Measurements from ENCODE around the gene ITPRIP. TPM values are rescaled to one million over a fixed set of nuclear protein-coding genes. Genes with fewer than 3 reads are reported as not detected.

The ITPRIP gene
- total RNA-seq, 1 donor from 2014 or later = 14.7 TPM

Other genes starting within 250 kb of the ITPRIP start
- gene SFR1, start 216.3 kb downstream of the ITPRIP start, total RNA-seq (ENCODE audit: insufficient read depth, low replicate concordance) = 22.9 TPM
- 1.7 TPM for gene CFAP43, start 106.1 kb downstream of the ITPRIP start, total RNA-seq (ENCODE audit: insufficient read depth, low replicate concordance)
- gene GSTO1, start 83.6 kb downstream of the ITPRIP start, total RNA-seq (ENCODE audit: insufficient read depth, low replicate concordance) = 58.5 TPM
- gene GSTO2, start 69.3 kb downstream of the ITPRIP start, total RNA-seq (ENCODE audit: insufficient read depth, low replicate concordance) = 1.2 TPM
- gene CFAP58, start 15.4 kb upstream of the ITPRIP start, total RNA-seq (ENCODE audit: insufficient read depth, low replicate concordance) = 0.48 TPM

All from umbilical cord (tissue), 1 donor.